ENCODE results near the gene CUX1.

GRCh38 chr7:102211590-102212550 lies 394.4 kb downstream of the CUX1 start:
- TF ChIP-seq POLR2A (IDR thresholded peaks at IDR 0.05) = no peak
- TF ChIP-seq, protein P1, sequence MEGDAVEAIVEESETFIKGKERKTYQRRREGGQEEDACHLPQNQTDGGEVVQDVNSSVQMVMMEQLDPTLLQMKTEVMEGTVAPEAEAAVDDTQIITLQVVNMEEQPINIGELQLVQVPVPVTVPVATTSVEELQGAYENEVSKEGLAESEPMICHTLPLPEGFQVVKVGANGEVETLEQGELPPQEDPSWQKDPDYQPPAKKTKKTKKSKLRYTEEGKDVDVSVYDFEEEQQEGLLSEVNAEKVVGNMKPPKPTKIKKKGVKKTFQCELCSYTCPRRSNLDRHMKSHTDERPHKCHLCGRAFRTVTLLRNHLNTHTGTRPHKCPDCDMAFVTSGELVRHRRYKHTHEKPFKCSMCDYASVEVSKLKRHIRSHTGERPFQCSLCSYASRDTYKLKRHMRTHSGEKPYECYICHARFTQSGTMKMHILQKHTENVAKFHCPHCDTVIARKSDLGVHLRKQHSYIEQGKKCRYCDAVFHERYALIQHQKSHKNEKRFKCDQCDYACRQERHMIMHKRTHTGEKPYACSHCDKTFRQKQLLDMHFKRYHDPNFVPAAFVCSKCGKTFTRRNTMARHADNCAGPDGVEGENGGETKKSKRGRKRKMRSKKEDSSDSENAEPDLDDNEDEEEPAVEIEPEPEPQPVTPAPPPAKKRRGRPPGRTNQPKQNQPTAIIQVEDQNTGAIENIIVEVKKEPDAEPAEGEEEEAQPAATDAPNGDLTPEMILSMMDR (IDR thresholded peaks at IDR 0.05) = no peak
- TF ChIP-seq EP300 (IDR thresholded peaks at IDR 0.05) = no peak

Measured in ovary (tissue), 3 donors.